KG1 (cell line): ENCODE data around the gene ABCD3.

ENCODE experiments used
- DNase-seq: peaks from one replicate; lab custom pipeline; 2025; lab: John Stamatoyannopoulos, UW

Gene ABCD3

DNA sequence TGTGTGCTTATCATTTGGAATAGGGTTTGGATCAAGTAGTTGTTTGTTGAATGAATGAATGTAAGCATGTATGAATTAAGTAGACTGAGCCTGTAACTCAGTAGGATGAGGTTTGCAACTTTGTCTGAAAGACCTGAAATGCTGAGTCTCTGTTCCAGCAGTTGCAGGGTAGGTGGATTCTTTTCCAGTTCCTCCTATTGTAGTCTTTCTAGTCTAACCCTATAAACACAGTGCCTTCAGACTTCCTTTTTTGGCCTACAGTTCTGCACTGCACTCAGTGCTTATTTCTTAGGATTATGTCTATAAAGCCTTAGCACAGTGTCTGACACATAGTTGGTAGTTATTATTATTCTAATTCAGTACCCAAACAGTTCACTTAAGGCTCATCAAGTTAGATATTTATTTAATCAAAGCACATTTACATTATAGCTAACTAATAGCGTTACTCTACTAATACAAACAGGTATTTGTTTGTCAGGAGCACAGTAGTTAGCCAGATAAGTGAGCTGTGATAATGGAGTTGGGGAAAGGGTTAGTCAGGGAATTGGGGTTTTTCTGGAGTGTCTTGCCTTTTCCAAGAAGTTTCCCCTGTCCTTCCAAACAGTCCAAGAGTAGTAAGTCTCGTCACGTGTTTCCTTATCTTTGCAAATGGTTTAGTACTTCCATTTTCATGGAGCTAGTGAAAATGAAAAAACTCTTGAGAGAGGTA lies 45.0 kb downstream of the ABCD3 start:
- no peak for DNase-seq

DNA sequence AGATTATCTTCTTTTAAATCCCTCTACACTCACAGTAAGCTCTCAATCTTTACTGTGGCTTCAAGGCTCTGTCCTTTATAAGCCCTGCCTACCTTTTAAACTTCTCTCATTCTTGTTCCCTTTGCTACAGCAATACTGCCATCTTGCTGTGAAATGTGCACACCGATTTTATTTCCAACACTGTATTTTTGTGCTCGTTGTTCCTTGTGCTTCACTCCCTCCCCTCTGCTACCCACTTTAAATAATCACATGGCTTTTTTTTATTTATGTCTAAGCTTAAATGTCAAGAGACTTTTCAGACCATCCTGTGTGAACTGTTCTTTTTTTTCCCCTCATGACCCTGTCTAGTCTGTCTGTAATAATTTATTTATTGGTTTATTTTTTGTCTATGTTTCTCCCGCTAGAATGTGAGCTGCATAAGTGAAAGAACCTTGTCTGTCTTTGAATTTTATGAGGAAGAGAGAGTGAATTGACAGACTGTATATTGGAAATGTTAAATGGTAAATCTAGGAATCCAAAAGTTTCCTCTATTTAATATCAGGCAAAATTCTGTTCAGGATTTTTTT lies 45.7 kb downstream of the ABCD3 start:
- DNase-seq, result no peak

DNA sequence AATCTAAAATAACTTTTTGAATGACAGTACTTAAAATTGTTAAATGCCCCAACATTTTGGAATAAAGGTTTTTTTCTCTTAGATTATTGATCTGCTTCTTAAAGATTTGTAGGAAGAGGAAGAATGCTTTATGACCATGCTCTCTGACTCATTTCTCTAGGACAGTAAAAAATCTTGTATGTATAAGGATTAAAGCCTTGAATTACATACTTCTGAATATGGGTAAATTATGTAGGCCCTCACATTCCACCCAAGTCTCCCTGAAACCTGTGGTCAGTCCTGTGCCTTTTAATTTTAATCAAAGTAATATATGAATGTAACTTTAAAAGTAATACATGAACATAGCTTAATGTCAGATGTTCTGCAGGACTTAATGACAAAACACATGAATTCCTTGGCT lies 50.5 kb downstream of the ABCD3 start:
- no peak for DNase-seq

DNA sequence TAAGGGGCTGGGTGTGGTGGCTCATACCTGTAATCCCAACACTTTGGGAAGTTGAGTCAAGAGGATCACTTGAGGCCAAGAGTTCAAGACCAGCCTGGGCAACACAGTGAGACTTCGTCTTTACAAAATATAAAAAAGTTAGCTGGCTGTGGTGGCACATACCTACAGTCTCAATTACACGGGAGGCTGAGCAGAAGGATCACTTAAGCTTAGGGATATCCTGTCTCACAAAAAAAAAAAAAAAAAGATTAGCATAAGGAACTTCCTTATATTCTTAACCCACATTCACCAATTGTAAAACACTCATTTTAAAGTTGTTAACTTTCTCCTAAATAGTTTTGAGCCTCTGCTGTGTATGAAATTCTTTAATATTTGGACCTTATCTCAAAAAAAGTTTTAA lies 53.1 kb downstream of the ABCD3 start:
- DNase-seq, result no peak

DNA sequence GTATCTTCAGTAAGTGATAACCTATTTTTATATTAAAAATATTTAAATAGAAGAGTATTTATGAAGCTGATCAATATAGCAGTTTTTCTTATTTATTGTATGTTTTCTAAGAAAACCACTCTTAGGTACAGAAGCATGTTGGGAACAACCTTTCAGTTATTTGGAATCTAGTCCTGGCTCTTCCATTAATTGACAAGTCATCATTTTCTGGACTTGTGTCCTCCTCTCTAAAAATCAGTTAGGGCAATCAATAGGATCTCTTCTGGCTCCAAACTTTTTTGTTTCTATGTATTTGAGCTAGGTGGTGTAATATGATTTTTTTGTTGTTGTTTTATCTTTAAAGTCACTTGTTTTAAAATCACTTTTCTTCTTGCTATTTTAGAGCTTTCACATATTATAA lies 57.0 kb downstream of the ABCD3 start:
- no peak for DNase-seq

DNA sequence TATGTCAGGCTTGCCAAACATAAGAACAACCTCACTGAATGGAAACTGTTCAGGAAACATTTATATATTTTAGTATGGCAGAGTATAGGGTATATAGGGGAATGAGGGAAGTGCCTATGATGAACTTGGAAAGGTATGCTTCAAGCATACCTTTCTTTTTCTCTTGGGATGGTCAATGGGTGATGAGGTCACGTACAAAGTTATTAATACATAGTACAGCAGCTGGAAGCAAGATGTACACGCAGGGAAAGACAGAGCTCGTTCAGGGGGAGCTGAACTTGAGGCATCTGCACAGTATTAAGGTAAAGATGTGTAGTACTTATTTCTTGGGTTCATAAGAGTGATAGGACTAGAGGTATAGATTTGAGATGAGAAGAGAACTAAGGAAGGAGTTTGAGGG lies 61.5 kb downstream of the ABCD3 start:
- no peak for DNase-seq

DNA sequence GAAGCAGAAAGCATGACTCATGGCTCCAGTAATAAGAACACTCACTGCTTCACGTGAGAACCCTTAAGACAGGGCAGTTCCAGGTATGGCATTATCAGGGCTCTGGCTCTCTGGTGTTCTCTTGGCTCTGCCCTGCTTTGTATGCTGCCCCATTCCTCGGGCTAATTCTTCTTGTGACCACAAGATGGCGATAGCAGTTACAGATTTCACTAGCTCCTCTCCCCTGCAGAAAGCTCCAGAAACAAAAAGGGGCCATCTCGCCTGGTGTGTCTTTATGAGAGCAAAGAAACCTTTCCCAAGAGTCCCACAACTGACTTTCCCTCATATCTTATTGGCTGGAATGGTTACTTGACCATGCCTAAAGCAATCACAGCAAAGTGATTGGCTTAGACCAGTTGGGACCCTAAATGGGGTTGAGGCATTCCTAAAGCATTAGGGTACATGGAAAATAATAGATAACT lies 63.3 kb downstream of the ABCD3 start:
- peak; percentile 61 for DNase-seq

DNA sequence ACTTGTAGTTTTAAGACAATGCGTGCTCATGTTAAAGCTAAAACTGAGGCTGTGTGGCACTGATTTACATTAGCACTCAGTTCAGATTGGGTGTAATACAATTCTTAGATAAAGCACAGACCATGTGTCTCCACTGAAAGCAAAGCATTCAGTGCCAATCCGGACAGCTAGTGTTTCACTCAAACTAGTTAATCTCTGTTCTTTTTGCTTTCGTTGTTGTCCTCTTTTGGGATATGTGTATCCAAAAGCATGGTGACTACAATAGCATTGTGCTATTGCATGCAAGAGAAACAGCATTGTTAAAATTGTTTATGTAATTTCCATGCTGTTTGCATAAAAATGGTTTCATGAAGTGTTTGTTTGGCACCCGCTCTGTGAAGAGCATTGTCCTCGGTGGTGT lies 68.8 kb downstream of the ABCD3 start:
- no peak for DNase-seq

DNA sequence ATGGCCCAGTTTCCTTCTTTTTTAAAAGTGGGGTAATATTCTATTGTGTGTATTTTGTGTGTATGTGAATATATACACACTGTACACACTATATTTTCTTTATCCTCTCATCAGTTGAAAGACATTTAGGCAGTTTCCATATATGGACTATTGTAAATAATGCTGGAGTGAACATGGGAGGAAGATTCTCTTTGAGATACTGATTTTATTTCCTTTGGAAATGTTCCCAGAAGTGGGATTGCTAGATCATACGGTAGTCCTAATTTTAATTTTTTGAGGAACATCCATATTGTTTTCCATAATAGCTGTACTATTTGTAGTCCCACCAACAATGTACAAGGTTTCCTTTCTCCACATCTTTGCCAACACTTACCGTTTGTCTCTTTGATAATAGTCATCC lies 72.4 kb downstream of the ABCD3 start:
- no peak for DNase-seq

DNA sequence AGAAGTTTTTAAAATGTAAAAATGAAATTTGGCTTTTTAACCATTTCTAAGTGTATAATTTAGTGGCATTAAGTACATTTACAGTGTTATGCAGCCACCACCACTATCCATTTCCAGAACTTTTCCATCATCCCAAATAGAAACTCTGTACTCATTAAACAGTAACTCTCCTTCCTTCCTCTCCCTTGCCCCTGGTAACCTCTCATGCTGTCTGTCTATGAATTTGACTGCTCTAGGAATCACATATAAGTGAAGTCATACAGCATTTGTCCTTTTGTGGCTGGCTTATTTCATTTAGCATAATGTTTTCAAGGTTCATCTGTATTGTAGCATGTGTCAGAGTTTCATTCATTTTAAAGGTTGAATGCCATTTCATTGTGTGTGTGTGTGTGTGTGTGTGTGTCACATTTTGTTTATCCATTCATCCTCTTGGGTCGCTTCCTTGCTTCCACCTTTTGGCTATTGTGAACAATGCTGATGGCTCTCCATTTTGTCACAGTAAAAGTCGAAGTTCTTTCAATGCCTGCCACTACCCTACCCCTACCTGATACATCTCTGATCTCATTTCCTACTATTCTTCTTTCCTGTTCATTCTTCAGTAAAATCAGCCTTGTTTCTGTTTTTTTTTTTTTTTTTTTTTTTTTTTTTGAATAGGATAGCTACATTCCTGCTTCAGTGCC lies 78.0 kb downstream of the ABCD3 start:
- no peak for DNase-seq

DNA sequence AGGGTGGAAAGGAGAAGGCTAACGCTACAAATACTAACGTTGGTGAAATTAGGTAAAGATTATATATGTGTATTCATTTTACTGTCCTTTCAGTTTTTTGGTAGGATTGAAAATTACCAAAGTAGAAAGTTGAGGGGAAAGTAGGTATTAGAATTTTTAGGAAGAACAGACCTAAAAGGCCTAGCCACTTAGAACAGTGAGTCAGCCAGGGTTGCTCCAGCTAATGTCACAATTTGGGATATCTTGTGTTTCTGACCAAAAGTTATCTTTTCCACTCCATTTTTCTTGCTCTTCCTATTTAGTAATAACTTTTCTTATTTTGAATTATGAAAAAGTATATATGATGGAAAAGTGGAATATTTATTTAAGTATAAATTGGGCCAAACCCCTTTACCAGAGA lies 83.2 kb downstream of the ABCD3 start:
- DNase-seq, result no peak

DNA sequence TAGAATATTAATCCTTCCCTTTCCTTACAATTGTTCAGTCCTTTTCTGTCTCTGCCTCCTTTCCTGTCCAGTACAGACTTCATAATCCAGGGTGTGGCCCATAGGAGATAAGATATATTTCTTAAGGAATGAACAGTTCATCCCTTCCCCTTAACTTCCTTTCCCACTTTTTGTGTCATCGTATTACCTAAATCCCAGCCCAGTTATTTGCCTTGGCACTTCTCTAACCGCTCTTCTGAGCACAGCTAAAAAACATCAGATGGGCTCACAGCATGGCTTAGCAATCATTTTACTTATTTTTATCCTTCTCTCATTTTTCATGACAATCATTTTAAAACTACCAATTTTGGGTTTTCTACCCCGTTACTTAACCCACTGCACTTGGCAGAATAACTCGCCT lies 83.7 kb downstream of the ABCD3 start:
- DNase-seq, result no peak

DNA sequence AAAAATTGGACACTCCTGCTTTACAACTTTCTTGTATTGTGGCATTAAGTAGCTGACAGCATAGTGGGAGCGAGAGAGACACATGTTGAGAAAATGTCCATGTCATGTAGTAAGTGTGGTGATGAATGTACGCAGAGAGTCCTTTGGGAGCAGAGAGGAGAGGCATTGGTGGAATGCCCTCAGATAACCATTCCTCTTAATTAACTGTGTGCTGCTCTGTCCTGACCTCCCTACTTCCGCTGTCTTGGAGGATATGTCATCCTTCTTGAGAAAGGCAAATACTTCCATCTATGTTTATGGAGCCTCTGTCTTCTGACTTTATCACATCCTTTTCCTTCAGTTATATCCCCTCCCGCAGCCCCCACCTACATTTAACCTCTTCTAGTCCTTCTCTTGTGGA lies 85.0 kb downstream of the ABCD3 start:
- no peak for DNase-seq

DNA sequence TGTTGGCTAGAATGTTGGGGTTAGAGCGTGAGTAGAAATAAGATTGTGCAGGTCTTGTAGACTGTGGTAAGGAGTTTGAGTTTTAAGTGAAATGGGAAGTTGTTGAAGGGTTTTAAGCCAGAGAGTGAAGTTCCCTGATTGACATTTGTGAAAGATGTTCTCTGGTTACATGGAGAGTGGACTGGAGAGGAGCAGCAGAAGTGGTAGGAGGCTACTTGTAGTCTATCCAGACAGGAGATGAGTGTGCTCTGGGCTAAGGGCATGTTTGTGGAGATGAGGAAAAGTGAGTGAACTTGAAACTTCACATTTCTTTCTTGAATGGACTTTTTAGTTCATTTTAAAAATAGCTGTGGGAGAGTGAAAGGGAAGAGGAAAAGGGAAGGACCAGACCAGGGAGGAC lies 86.4 kb downstream of the ABCD3 start:
- no peak for DNase-seq

DNA sequence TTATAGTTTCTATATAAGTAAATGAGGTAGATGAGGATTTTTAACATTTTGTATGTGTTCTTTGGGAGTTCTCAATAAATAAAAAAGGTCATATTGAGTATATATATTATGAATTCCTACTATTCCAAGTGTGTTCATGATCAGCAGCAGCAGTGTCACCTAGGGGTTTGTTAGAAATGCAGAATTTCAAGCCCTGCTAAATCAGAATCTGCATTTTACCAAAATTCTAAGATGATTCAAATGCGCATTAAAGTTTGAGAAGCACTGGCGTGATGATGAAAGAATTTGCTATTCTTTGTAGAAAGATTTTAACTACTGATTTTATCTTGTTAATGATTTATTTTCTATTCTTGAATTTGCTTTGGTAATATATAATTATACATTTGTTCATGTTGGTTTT lies 94.6 kb downstream of the ABCD3 start:
- DNase-seq, result no peak

DNA sequence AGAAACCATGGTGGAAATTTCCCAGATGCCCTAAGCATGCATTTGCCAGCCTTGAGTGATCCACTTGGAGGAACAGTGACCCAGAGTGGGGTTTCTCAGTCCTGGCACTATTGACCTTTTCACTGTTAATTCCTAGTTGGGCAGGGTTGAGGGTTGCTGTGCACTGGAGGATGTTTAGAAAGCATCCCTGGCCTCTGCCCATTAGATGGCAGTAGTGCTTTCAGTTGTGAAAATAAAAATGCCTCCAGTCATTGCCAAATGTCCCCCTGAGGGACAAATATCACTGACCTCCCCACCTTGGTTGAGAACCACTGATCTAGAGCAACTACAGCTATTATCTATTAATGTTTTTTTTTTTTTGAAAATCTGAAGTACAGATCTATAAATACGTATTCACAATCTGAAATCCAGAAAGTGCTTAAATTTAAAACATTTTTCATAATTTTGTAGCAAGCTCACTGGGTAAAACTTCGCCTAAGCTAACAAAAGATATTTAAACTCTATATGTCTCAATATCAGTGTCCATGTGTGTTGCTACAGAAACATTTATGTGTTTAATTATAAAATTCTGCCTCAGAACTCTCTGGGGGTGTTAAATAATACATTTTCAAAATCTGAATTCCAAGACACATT lies 96.0 kb downstream of the ABCD3 start:
- no peak for DNase-seq

DNA sequence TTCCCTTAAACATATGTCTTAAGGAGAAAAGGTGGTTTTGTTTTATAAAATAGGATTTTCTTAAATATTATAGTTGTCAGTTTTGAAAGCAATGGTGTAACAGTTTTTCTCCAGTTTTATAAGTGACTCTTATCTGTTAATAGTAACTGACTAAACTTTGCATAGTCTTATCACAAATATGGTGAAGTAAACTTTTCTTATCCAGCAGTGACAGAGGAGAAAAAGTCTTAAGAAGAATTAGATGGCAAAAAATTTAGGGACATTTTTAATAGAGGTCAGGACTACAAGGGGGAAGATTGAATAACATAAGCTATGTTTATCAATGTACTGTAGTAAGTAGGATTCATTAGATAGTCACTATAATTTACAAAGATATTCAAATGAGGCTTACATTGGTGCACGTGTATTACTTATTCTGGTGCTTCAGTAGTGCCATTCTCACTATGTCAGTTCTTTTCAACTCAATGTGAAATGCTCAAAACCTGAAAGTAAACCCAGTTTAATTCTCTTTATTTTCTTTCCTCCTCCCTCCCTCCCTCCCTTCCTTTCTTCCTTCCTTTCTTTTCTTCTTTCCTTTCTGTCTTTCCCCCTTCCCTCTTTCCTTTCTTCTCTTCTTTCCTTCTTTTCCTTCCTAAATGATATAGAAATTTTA lies 97.2 kb downstream of the ABCD3 start:
- no peak for DNase-seq

DNA sequence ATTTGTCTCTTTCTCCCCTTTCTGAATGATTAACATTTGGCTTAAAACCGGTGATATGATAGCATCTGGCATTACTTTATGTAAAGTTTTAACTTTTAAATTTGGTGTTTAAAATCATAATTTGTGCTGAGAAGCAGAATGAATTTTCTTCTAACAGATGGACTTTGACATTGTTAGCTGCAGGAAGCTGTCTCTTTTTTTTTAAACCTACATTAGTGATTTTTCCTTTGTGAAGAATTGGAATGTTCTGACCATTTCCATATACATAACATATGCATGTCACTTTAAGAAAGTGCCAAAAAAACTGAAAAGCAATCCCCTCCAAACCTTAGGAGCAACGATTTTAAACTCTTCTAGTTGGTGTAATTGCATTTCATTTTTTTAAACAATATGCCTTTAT lies 101.2 kb downstream of the ABCD3 start:
- DNase-seq, result no peak

DNA sequence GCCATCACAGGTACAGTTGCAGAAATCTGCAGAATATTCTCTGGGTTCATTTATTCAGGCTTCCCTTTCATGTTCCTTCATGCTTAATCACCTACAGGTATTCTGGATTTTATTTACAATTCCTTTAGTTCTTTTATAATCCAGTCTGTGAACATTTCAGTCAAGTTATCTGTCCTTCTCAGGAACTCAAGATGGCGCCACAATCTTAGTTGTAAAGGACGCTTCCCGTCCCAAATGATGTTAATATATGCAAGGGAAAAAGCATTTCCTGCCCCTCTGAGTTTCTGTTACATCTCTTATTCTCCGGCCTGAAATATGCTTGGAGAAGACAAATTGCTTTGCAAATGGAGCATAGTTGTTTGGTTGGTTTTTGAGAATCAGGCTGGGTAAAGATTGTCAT lies 104.1 kb downstream of the ABCD3 start:
- DNase-seq, result no peak

DNA sequence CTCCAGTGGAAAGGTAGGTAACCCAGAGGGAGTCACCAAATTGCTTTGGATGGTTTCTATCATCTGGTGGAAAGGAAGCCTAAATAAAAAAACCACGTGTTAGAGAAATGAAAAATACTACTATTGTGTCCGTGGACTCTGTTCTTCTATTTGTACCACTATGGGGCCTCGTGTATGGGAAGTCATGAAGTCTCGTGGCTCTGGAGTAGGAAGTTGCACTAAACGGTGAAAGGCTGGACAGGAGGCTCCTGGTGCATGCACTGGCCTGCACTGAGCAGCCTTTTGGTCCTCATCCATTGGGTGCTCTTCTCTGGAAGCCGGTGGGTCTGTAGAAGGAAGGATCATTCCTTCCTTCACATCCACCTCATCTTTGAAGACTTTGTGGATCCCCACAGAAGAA lies 106.3 kb downstream of the ABCD3 start:
- DNase-seq, result no peak

DNA sequence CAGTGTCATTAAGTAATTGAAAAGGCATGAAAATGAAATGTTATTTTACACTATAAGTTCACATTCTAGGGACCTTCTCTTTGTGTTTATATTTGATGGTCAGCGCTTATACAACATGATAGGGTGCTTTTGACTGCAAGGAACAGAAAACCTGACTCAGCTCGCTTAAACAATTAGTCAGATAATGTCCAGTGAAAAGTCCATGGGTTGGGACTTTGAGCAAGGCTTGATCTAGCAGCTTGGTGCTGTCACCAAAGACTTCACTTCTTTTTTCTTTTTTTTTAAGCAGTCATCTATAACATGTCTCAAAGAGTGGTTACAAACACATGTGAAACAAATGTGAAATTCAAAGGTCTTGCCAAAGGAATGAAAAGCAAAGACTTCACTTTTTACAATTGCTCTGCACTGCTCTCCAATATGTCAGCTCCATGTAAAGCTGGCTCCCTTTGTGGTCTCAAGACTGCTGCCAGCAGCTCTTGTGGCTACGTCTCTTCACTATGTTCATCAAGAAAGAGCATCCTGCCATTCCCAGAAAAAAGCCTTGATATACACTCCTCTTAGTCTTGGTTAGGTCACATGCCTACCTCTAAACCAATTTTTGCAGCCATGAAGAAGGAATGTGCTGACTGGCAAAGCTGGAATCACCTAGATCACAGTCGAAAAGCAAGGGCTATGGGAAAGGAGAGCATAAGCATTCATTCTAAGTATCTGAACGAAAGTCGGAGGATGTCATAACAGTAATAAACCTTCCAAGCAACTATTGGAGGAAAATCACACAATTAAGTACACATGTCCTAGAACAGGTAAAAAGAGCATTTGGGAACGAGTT lies 108.2 kb downstream of the ABCD3 start:
- DNase-seq, result no peak
